Measurements from ENCODE around the gene EFCAB12. TPM values are rescaled to one million over a fixed set of nuclear protein-coding genes. Genes with fewer than 3 reads are reported as not detected.

EFCAB12 gene
- total and polyA plus RNA-seq, 9 donors, result 0.53 to 8.4 (median 1.6) TPM

GRCh38 chr3:129425619-129426018 lies 2.8 kb downstream of the EFCAB12 start:
- no peak overlapping the region for H3K4me3 ChIP-seq
- intact Hi-C loops (cut with DNase I), result no loop called here
- H3K4me1 ChIP-seq (ENCODE audit: insufficient read depth), result no peaks in the 10 kb centered on the region
- 68 to 83% (median 76%) methylated on average over 2 of the region's 2 CpGs for WGBS, 3 donors
- H3K9me3 ChIP-seq, result no peaks in the 10 kb centered on the region
- no peaks in the 10 kb centered on the region for H3K36me3 ChIP-seq
- H3K27ac ChIP-seq, result no peak overlapping the region
- H3K27me3 ChIP-seq, result no peaks in the 10 kb centered on the region
- no peak for TF ChIP-seq CTCF (IDR thresholded peaks at IDR 0.05)
- TF ChIP-seq POLR2A (IDR thresholded peaks at IDR 0.05), result no peak
- no peak for TF ChIP-seq EP300 (IDR thresholded peaks at IDR 0.05)
- no peak for DNase-seq

- intact Hi-C loops (cut with DNase I), result no loop called here
- Histone ChIP-seq H3K36me3 (no peaks in the 10 kb centered on the region), H3K4me3 (no peak overlapping the region), H3K27me3 (no peaks in the 10 kb centered on the region), H3K4me1 (ENCODE audit: insufficient read depth) (no peaks in the 10 kb centered on the region), H3K27ac (no peak overlapping the region), H3K9me3 (no peaks in the 10 kb centered on the region)
- WGBS, 3 donors, result 72 to 90% (median 79%) methylated on average over 3 of the region's 3 CpGs
- no peak for DNase-seq
- no peak for TF ChIP-seq EP300 (IDR thresholded peaks at IDR 0.05)
- TF ChIP-seq CTCF (IDR thresholded peaks at IDR 0.05), result no peak
Observed at GRCh38 chr3:129425213-129425612, 3.2 kb downstream of the EFCAB12 start.

GRCh38 chr3:129424185-129424841 lies 4.1 kb downstream of the EFCAB12 start:
- no peaks in the 10 kb centered on the region for H3K4me1 ChIP-seq (ENCODE audit: insufficient read depth)
- WGBS, 3 donors, result 80 to 84% (median 81%) methylated on average over 4 of the region's 4 CpGs
- no peaks in the 10 kb centered on the region for H3K9me3 ChIP-seq
- intact Hi-C loops (cut with DNase I), result no loop called here
- TF ChIP-seq POLR2A (IDR thresholded peaks at IDR 0.05) (no peak), CTCF (IDR thresholded peaks at IDR 0.05) (no peak), EP300 (IDR thresholded peaks at IDR 0.05) (no peak)
- no peaks in the 10 kb centered on the region for H3K27me3 ChIP-seq
- no peak for DNase-seq
- H3K27ac ChIP-seq, result no peak overlapping the region
- H3K4me3 ChIP-seq, result no peak overlapping the region
- H3K36me3 ChIP-seq, result no peaks in the 10 kb centered on the region

- TF ChIP-seq EP300 (IDR thresholded peaks at IDR 0.05) (no peak), CTCF (IDR thresholded peaks at IDR 0.05) (no peak), POLR2A (IDR thresholded peaks at IDR 0.05) (no peak)
- H3K4me1 ChIP-seq (ENCODE audit: insufficient read depth), result peaks cover 3% of the 10 kb centered on the region
- H3K9me3 ChIP-seq, result no peaks in the 10 kb centered on the region
- no peak overlapping the region for H3K4me3 ChIP-seq
- intact Hi-C loops (cut with DNase I), result no loop called here
- WGBS, 3 donors, result 93 to 100% (median 98%) methylated on average over 1 of the region's 1 CpG
- H3K27me3 ChIP-seq, result no peaks in the 10 kb centered on the region
- no peak overlapping the region for H3K27ac ChIP-seq
- no peak for DNase-seq
- H3K36me3 ChIP-seq, result no peaks in the 10 kb centered on the region
Observed at GRCh38 chr3:129422897-129423296, 5.5 kb downstream of the EFCAB12 start.
